NCI-H2196 treated with DMSO at 0.1 percent for 48 hours (cell line): ENCODE results near the gene C5orf34.
"Not testable (repeated sequence)": the region's sequence is repeated elsewhere in the genome, so short reads cannot be mapped to it uniquely, and the experiment has no call there.

Experiments
- DNase-seq: peaks from one replicate; lab custom pipeline; 2025; ENCODE audit not compliant: unreplicated experiment; lab: John Stamatoyannopoulos, UW

C5orf34 gene

DNA sequence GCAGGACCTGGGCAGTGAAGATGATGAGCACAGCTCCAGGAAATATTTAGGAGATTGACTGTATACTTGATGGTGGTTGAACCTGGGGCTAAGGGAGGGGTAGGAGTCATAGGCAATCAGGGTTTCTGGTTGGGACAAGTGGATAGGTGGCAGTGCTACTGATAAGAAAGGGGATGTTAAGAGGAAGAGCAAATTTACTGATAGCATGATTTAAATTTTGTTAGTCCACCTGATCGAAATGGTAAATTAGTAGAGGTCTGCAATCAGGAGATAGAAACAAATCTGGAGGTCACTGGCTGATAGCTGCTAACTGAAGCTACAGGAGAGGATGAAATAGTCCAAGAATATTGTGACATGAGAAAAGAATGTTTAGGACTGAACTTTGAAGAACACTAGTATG is 5.7 kb upstream of the C5orf34 start:
- no peak for DNase-seq

GRCh38 chr5:43515678-43516048 is 715 bp upstream of the C5orf34 start:
- DNase-seq: no peak

DNA sequence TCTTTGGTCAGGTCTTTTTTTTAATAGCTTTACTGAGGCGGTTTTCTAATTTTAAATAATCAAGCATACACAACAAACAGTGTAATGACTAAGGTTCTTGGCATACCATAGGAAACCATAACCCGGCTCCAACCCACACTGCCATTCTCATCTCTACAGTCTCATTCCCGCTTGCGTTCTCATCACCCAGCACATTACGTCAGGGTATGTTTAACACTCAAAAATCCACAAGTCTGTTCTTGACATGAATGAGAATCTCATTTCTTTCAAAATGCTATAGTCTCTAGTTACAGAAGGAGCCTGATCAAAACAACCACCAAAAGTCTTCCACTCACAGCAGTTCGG is 505 bp downstream of the C5orf34 start:
- DNase-seq: no peak

- DNase-seq: no peak
Measured at GRCh38 chr5:43514025-43514424, 923 bp downstream of the C5orf34 start.

DNA sequence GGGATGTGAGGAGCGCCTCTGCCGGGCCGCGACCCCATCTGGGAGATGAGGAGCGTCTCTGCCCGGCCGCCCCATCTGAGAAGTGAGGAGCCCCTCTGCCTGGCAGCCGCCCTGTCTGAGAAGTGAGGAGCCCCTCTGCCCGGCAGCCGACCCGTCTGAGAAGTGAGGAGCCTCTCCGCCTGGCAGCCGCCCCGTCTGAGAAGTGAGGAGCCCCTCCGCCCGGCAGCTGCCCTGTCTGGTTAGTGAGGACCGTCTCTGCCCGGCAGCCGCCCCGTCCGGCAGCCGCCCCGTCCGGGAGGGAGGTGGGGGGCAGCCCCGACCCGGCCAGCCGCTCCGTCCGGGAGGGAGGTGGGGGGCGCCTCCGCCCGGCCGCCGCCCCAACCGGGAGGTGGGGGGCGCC is 3.9 kb downstream of the C5orf34 start:
- not testable (repeated sequence) for DNase-seq

- DNase-seq: no peak
Measured at GRCh38 chr5:43498581-43498980, 16.4 kb downstream of the C5orf34 start.

GRCh38 chr5:43497311-43498104 is 17.4 kb downstream of the C5orf34 start:
- DNase-seq: no peak

- no peak for DNase-seq
Measured at GRCh38 chr5:43491326-43491725, 23.6 kb downstream of the C5orf34 start.

DNA sequence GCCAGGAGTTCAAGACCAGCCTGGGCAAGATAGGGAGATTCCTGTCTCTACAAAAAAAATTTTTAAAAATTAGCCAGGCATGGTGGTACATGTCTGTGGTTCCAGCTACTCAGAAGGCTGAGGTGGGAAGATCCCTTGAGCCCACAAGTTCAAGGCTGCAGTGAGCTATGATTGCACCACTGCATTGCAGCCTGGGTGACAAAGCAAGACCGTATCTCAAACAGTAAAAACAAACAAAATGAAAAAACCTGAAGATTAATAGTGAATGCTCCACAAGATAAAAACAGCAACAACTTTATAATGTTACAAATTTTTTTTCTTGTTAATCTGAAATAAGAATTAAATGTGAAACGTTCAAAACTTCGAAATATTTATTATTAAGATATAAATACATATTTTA is 28.6 kb downstream of the C5orf34 start:
- DNase-seq: no peak

GRCh38 chr5:43485406-43485805 is 29.5 kb downstream of the C5orf34 start:
- DNase-seq: no peak

GRCh38 chr5:43484106-43484849 is 30.7 kb downstream of the C5orf34 start:
- DNase-seq: peak; percentile 74

DNA sequence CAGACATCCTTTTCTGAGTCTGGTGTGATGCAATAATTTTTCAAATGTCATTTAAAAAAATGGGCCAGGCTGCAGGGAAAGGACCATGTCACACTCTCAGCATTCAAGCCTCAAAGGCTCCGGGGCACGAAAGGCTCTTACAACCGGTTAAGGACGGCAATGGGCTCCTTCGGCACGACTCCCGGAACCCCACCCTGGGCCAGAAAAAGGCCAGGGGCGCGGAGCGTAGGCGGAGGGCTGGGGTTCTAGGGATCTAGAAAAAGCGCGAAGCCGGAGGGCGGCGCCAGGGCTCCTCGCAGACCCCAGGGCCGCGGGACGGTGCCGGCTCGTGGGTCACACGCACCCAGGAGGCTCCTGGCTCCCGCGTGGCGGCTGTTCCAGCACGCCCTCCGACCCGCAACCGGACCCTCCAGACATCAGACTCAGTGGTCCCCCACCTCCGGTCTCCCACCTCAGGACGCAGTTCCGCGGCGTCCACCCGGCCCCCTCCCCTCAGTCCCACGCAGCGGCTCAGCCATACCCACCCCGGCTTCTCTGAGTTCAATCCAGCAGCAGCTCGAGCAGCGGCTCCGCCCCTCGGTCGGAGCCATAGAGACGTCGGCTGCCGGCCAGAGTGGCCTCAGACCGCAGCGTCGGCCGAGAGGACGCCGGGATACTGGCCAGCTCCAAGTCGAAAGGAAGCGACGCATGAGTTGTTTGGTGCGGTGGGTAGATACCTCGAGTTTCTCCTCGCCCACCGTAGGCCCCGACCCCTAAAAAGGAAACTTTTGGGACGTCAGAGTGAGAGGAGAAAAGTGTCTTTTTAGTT is 31.4 kb downstream of the C5orf34 start, which contains the start of gene TMEM267:
Gene TMEM267, minus strand, starts transcription at position 568 of the 808 bp plus-strand sequence. CDS start 29,896 bp downstream, outside the sequence.
- peak; percentile 94 for DNase-seq

DNA sequence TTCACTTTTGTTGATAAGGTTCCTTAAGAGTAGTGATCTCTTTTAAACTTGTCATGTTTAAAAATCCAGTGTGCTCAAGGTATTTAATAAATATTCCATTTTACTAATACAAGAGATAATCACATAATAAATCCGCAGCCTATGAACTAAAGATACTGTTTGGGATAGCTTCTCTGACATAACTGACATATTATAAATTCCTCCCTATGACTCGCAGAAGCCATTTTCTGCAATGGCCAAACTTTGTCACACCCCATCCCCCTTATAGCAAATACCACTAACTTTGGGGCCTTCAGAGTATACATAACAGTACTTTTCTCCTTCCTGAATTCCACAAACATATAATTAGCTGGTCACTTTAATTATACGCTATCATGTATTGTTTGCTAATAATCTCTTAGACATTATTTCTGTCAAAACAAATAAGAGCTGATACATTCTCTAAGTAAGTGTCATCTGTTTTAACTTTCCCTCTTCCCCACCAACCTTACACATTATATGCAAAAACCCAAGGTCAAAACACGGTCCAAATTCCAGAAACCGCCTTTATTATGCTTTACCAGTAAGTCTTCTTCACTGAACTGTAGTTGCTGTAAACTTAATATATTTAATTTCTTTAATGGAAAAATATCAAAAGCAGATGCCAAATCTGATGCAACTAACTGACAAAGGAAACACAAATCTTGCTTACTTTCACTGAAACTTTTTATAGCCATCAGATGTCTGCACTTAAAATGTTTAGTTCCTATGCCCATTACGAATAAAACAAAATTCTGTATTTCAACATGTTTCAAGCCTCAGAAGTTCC is 32.3 kb downstream of the C5orf34 start:
- no peak for DNase-seq

DNA sequence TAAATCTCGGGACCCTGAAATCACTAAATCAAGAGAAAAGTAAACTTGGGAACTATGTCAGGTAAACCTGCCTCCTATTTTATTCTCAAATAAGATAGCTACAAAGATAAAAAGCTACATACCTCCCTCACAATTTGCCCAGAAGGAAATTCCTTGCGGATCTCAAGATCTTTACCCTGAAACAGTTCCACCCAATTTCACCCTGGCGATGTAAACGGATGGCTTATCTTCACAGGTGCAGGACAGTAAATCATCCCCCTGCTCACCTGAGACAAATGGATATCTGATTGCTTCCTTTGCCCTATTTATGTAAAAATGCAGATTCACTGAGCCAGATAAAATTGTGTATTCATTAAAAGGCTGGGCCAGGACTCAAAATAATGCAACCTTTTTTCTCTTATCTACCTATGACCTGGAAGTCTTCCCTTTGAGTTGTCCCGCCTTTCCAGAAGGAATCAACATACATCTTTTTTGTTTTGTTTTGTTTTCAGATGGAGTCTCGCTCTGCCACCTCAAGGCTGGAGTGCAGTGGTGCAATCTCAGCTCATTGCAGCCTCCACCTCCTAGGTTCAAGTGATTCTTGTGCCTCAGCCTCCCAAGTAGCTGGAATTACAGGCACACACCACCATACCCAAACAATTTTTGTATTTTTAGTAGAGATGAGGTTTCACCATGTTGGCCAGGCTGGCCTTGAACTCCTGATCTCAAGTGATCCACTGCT is 45.1 kb downstream of the C5orf34 start:
- DNase-seq: no peak

- no peak for DNase-seq
Measured at GRCh38 chr5:43467100-43467499, 47.8 kb downstream of the C5orf34 start.

GRCh38 chr5:43465455-43465854 is 49.5 kb downstream of the C5orf34 start:
- not testable (repeated sequence) for DNase-seq

- DNase-seq: no peak
Measured at GRCh38 chr5:43461066-43461465, 53.9 kb downstream of the C5orf34 start.

DNA sequence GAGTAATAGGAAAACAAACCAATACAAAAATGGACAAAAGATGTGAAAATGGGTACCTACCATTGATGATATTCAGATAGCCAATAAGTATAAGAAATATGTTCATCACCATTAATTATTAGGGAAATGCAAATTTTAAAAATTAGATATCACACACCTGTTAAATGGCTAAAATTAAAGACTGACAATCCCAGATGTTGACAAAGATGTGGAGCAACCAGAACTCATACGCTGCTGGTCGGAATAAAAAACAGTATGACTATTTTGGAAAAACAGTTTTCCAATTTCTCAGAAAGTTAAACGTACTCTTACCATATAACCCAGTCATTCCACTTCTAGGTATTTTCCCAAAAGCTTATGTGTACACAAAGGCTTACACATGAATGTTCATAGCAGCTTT is 58.4 kb downstream of the C5orf34 start:
- no peak for DNase-seq

DNA sequence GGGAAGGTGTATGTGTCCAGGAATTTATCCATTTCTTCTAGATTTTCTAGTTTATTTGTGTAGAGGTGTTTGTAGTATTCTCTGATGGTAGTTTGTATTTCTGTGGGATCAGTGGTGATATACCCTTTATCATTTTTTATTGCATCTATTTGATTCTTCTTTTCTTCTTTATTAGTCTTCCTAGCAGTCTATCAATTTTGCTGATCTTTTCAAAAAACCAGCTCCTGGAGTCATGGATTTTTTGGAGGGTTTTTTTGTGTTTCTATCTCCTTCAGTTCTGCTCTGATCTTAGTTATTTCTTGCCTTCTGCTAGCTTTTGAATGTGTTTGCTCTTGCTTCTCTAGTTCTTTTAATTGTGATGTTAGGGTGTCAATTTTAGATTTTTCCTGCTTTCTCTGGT is 73.4 kb downstream of the C5orf34 start:
- DNase-seq: not testable (repeated sequence)

DNA sequence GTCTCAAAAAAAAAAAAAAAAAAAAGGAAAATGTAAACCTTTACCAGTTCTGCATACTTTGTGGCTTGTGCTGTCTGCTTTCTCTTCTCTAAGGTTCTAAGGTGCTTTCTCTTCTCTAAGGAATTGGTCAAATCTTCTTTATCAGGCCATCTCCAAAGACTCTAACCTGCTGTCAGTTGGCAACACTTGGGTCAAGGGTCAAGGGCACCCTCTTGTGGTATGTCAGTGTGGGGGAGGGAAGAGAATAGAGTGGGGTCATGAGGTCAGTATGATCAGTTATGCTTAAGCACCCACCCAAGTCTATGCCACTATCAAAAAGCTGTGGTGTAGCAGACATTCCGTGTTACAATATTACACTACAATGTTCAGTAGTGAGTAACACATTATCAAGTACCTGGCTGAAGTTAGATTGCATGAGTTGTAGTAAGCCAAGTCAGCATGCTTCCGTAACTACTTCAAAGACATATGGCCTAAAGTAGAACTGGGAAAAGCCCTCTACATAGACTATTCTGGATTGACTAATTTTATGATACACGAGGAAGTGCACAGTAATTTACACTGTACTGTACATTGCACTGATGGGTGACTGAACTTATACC is 77.8 kb downstream of the C5orf34 start:
- DNase-seq: no peak
